ENCODE measurements around the gene PLEKHA6.
A peak's percentile ranks its signal among the peaks of the same experiment; 100 is the strongest.

PLEKHA6 gene

DNA sequence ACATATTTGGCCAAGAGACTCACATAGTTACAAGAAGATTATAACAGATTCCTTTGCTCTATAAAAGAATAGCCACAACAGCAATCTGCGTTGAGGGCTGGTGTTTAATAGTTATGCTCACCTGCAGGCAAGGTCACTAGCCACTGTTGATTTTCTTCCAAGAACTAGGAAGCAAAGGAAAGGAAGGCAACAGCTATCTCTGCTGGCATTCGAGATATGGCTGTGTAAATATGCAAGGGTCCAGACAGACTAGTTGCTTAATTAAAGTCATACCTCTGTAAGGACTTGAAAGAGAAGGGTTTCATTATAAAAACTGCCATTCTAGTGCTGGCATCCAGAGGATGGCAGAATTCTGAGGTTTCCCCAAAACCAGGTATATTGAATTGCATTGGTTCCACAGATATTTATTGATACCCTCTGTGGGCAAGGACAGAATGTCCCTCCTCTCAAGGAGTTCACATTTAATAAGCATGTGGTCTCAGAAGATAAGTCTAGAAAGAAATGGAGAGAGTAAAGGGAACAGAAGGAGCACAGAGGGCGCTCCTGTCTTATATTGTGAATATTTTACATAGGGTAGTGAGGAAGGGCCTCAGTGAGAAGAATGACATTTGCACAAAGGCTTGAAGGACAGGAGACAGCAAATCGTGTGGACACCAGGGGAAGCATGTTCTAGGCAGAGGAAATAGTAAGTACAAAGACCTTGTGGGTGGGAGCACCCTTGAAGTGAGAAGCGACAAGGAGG lies 23.6 kb upstream of the PLEKHA6 start:
- intact Hi-C loops (cut with DNase I), result no loop called here

DNA sequence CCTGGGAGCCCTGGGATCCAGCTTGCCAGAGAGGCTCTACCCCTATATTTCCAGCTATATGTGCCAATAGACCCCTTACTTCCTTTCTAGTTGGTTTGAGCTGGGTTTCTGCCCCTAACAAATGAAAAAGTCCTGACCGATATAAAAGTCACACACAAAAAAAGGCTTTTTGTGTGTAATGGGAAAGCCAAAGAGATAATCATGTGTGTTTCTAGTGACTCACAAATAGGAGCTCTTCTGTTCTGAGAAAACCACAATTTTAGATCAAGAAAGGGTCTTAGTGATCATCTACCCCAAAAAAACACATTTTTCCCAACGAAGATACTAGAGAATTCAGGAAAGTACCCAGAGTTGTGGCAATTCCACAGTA lies 23.0 kb upstream of the PLEKHA6 start:
- intact Hi-C loops (cut with DNase I), result no loop called here
- DNase-seq, result no peak

More for the DNA sequence above, 23.6 kb upstream of the PLEKHA6 start:
- DNase-seq, result no peak

DNA sequence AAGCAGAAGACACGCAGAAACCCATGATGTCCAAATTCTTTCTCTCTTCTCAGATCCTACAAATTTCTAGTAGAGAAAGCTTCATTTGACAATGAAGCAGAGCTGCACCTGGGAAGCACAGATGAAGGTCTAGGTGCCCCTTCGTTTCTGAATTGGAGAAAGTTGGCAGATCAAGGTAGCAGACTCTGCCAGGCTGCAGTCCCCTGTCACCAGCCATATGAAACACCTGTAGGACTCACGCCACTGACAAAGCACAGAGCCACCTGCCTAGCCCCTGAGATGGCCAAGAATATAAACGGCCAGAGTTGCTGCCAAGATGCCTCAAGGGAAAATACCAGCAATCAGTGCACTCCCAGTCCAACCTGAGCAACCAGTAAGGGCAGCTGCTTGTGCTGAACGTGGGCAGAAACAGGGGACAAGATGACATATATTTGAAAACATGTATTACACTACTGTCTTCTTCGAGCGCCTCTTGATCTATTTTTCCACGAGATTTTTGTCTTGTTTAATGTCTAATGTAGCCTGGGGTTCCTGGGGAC lies 20.6 kb upstream of the PLEKHA6 start:
- intact Hi-C loops (cut with DNase I), result no loop called here
- DNase-seq, result no peak

DNA sequence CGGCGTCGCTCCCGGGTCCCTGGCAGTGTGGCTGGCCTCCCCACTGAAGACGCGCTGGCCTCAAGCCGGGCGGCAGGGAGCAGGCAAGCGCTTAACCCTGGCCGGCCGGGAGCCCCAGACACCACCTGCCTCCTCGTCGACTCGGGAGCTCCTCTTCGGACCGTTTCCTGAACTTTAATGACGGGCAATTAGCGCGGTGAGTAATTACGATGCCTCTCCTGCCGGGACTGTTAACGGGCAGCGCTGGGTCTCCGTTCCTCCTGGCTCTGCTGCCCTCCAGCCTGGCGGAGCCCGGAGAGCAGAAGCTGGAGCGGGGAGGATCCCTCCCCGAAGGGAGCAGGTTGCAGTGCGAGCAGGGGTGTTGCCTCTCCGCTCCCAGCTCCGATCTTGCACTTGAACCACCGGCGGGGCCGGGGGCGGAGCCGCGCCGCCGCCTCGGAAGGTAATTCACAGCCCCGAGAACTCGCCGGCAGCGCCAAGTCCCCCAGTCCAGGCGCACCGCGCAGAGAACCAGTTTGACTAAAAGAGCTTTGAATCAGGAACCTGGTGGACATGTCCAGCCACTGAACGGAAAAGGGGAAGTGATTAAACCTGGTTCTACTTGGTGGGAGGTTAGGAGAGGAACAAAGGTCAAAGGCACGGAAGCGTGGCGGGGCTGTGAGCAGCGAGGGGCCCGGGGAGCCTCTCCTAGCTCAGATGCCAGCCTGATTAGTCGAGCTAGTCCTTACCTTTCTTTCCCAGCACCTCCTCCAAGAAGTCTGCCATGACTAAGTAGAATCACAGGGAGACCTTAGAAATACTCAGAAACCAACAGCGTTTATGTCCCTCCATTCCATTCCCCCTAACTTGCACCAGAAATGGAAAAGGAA lies 18.3 kb upstream of the PLEKHA6 start:
- intact Hi-C loops (cut with DNase I), result no loop called here
- peak in 35 of 42 donors; percentile 24 to 77 (median 57) for DNase-seq

DNA sequence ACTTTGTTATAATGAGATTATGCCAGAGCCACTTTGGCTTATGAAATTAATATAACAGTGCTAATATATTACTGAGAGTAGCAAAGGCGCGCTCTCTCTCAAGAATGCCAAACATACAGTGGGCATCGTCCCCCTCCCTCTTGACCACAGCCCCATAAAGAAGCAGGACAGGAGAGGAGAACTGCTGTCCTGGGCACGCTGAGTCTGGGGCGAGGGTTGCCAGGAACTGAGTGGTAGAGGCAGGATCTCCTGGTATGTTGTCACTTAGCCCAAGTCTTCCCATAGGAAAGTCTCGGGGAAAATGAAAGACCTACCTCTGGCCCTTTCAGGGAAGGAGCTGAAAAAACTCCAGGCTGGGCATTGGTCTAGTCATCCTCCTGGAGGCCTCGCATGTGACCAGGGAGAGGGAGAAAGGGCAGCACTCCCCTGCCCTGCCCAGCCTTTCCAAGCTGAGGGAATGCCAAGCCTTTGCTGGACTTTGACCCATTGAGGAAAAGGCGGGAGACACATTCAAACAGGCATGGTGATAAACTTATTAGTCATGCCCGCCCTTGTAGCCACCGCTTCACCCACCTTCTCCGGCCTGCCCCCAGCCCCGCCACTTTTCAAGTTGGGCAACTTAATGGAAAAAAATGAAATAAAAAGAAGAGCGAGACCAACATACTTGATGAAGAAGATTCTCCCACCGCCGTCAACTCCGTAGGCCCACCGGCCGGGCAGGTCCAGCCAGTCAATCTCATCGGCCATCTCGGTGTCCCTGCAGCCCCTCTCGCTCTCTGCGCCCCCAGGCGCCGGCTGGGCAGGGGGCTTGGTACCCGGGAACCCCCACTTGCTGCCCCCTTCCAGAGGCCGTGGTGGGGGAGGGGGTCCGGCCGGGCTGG lies 17.4 kb upstream of the PLEKHA6 start:
- DNase-seq, result peak in 4 of 42 donors; percentile 23 to 53 (median 38)
- intact Hi-C loops (cut with DNase I), result no loop called here

DNA sequence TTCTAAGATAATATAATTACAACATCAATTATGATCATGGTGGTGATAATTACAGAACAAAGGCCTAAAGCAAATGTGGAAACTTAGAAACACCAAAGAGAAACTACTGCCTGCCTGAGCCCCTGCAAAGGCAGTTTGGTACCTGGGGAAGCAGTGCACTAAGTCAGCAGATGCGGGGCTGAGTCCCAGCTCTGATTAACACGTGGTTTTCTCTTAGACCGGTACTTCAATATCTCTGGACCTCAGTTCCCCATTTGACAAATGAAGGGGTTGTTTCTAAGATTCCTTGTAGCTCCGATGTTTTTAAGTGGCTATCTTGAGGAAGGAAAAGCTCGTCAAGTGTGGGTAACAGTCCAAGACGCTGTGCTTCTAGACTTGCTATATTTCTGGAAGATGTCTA lies 16.7 kb upstream of the PLEKHA6 start:
- peak in 3 of 42 donors; percentile 13 to 40 (median 36) for DNase-seq
- intact Hi-C loops (cut with DNase I), result no loop called here

DNA sequence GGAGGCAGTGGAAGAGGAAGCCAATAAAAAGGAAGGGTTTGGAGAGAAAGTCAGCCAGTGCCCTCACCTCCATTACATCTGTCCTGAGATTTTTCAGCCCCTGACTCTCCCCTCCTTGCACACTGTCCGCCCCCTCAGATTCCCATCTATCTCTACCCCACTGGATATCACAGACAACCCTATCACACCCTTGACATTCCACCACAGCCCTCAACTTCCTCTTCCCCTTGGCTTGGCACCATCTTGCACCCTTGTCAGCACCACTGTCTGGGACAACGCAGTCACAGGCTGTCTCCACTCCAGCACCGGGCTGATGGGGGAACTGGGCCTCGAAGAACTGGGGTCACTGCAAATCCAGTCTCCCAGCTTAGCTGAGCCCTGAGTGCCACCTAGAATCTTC lies 14.2 kb upstream of the PLEKHA6 start:
- intact Hi-C loops (cut with DNase I), result no loop called here
- peak in 2 of 42 donors; percentile 24 to 40 for DNase-seq

DNA sequence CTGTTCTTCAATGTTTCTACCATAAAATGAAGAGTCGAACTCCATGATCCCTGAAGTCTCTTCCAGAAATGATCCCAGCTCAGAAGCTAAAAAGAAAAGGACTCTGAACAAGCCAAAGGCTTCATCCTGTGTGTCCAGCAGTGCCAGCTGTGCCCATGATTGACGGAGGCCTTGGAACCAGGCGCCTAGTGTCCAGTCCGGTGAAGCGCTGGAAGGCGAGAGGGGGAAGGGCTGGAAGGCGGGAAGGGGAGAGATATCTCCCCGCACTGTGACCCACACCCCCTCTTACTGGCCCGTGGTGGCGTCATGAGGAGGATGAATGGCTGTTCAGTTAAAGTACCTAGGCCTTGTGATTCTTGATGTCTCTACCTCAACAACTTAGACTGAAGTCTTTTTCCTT lies 10.4 kb upstream of the PLEKHA6 start:
- peak in 22 of 42 donors; percentile 39 to 81 (median 64) for DNase-seq
- intact Hi-C loops (cut with DNase I), result no loop called here

DNA sequence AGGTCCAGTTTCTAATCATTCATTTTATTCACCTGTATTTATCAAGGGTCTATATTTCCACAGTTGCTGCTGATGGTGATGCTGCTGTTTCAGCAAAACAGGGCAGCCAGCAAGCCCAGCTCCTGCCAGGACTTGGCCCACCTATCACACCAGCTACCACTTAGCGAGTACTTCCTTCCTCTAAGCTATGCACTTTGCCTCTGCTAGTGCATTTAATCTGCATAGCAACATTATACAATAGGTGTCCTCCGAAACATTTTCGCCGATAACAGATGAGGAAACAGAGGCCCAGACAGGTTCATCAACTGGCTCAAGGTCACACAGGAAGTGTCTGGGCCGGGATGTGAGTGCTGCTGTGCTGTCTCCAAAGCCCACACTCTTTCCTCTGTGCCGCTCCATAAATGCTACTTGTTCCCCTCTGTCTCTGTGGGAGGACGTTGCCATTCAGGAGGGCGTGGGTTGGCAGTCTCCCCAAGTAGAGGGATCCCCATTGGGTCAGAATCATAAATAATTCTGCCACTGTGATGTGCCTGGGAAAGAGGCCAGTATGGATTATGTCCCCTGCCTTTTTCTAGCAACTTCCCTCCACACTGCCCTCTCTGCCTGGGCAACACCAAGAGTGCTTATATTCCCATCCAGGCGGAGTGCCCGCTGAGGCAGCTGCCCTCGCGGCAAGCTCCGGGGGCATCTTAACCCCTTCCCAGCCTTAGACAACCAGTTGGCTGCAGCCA lies 9.4 kb upstream of the PLEKHA6 start:
- DNase-seq, result peak in 34 of 42 donors; percentile 29 to 83 (median 64)
- intact Hi-C loops (cut with DNase I), result loop anchor here (10.0 kb wide), 1 partner anchor 504 kb away; the partner anchor contains the start of gene SNRPE

DNA sequence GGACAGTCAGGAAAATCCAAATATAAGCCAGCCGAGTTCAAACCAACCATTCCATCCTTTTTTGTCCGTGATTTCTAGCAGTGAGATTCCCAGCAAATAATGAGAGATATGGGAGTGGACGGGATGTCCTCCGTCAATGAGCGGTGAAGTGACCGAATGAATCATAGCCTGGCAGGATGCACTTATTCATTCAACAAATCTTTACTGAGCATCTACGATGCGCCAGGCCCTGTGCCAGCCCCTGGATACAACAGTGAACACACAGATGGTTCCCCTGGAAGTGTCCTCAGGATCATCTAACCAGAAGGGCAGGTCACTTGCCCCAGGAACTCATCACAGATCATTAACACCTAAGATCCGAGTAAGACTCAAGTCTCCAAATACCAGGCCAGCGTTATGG lies 8.2 kb upstream of the PLEKHA6 start:
- no peak for DNase-seq
- intact Hi-C loops (cut with DNase I), result loop anchor here (10.0 kb wide), 1 partner anchor 503 kb away; the partner anchor contains the start of gene SNRPE

DNA sequence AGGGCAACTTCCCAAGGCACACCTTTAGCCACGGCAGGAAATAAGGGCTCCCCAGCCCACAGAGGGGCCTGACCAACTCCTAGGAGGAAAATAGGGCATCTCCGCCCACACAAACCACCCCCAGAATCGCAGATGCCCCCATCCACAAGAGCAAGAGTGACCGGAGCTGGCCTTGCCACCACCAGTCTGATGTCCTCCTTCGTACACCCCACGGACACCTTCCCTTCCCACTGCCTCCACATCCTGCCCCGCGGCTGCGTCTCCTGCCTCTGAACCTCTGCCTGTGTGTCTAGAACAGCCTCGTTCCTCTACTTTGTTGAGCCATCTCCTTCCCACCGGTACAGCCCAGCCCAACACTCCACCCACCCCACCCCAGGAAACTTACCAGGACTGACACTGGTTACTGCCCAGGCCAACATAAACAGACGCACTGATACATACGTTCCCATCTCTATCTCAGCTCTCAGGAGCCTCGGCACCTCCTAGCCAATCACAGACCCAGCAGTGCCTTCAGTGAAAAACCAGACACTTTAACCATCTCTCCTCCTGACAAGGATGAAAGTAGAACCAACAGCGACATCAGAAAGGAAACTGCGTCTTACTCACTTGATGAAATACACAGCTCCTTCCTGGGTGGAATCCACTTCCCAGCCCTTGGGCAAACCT lies 7.6 kb upstream of the PLEKHA6 start:
- intact Hi-C loops (cut with DNase I), result loop anchor here (10.0 kb wide), 1 partner anchor 503 kb away; the partner anchor contains the start of gene SNRPE
- DNase-seq, result peak in 7 of 42 donors; percentile 24 to 61 (median 49)

DNA sequence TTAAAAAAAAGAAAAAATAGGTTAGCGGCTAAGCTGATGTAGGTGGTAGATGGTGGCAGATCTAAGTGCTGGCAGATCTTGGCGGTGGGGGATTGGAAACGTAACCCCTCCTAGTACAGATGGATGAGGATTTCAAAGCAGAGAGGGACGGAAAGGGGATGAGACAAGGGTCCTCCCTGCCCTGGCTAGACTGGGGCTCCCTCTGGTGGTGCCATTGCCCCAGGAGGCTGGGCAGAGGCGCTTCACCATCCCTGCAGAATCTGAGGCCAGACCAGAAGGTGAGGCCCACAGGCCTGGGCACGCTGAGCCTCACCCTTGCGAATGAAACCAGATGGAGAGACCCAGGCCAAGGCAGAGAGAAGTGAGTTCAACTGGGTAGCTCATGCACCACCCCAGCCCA lies 7.0 kb upstream of the PLEKHA6 start:
- intact Hi-C loops (cut with DNase I), result loop anchor here (10.0 kb wide), 1 partner anchor 502 kb away; the partner anchor contains the start of gene SNRPE
- DNase-seq, result peak in 3 of 42 donors; percentile 45 to 50 (median 46)

DNA sequence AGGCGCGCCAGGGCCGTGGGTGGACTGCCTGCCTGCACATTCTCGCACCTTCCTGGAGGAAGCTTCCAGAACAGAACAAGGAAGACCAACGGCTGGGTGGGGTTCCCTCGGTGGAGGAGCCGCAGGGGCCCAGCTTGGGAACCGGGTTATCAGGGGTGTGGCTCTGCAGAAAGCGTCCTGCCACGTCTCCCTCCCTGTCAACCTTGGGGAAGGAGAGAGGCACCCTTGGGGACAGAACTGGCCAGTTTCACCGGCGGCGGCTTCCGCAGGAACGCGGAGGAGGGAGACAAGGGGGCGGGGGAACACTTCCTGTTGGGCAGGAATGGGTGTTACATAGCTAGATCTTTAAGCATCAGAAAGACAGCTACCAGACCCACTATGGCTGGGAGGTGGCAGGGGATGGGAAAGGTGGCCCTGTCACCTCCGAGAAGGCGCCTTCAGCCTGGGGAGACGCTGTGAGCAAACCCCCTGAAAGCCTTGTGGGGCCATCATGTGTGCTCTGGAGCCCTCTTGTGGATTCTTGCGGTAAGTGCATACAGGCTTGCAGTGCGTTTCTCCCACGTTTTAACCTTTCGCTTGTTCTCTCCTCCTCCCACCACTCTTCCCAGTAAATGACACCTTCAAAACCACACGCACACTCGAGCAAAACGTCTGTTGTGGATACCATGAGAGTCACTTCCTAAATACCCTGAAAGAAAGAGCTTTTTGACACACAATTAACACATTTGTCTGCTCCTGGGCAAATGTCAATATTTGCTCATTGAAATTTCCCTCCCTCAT lies 3.8 kb upstream of the PLEKHA6 start:
- intact Hi-C loops (cut with DNase I), result loop anchor here (5.0 to 10.0 kb wide), 4 partner anchors 106 to 499 kb away; partner anchors contain the start of genes GOLT1A and SNRPE
- peak; percentile 49 to 88 (median 78) for DNase-seq

DNA sequence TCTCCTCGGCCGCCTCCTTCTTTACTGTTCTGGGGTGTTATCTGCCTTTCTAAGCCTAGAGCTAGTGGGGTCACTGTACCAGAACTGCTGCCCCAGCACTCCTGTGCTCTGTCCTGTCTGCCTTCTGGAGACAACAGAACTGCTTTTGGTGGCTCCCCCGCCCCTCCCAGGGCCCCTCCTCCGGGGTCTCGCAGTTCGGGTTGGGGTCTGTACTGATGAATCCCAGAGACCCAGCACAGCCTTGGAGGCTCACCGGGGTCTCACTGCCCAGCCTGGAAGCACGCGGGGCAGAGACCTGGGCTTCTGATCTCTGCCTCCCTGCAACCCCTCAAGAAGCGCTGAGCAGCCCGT lies 3.2 kb upstream of the PLEKHA6 start:
- intact Hi-C loops (cut with DNase I), result loop anchor here (5.0 to 10.0 kb wide), 4 partner anchors 106 to 498 kb away; partner anchors contain the start of genes GOLT1A and SNRPE

DNA sequence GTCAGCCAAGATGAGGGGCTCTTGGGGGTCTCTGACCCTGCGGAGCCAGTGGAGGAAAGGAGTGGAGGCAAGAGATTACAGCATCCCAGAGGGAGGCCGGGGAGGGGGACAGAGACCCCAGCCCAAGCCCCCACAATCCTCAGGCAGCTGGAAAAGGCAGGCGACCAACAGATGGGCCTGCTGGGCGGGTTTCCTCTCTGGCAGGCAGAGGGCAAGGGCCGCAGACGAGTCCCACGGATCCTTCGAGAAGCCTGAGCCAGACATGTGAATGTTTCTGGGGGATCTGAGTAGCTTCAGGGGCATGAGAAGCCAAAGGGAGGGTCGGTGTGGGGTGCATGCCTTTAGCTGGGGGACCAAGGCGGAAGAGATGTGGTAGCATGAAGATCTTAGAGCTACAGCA lies 2.1 kb upstream of the PLEKHA6 start:
- intact Hi-C loops (cut with DNase I), result loop anchor here (5.0 to 10.0 kb wide), 4 partner anchors 104 to 497 kb away; partner anchors contain the start of genes GOLT1A and SNRPE
- DNase-seq, result no peak

More for the DNA sequence above, 3.2 kb upstream of the PLEKHA6 start:
- DNase-seq, result no peak

DNA sequence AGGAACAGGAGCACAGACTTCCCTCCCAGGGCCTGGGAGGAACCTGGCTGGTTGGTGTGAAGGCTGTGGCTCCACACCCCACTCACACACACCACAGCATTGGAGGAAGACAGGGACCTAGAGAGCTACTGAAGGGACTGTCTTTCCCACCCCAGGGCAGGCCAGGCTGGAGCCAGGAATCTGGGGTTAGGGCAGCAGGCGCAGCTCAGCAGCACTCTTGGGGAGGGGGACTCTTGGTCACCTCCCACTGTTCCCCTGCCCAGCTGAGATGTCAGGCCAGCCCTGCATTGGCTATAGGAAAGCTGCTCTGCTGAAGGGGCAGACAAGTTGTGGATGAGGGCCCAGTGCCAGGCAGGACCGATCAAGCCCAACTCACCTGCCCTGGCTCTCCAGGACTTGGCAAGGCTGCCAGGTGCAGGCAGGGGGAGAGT lies 1.6 kb upstream of the PLEKHA6 start:
- intact Hi-C loops (cut with DNase I), result loop anchor here (5.0 to 10.0 kb wide), 4 partner anchors 104 to 497 kb away; partner anchors contain the start of genes GOLT1A and SNRPE
- no peak for DNase-seq
